Smooth muscle cell (in vitro differentiated cells): ENCODE data around the gene COP1. TPM values are rescaled to one million over a fixed set of nuclear protein-coding genes. Genes with fewer than 3 reads are reported as not detected.

ENCODE experiments used
- DNase-seq: peaks from one replicate; lab custom pipeline; 2025; ENCODE audit not compliant: unreplicated experiment; lab: John Stamatoyannopoulos, UW
- H2AFZ ChIP-seq: fragments of 200-600 bp; sonication (generic); 2 replicates; pipeline ENCODE4 v1.6.0; 2016; ENCODE audit warnings: antibody characterized with exemption, low read depth, mild to moderate bottlenecking
- H3F3A ChIP-seq: fragments of 200-600 bp; sonication (generic); 2 replicates; pipeline ENCODE4 v1.6.0; 2017; ENCODE audit warnings: antibody characterized with exemption, low read depth
- H3K27ac ChIP-seq: fragments of 200-600 bp; sonication (generic); 2 replicates; pipeline ENCODE4 v1.5.1; 2016; ENCODE audit warnings: low read depth, mild to moderate bottlenecking
- H3K27me3 ChIP-seq: fragments of 200-600 bp; sonication (generic); 2 replicates; pipeline ENCODE4 v1.6.1; 2016; ENCODE audit warnings: low read depth, mild to moderate bottlenecking
- H3K36me3 ChIP-seq: fragments of 200-600 bp; sonication (generic); 2 replicates; pipeline ENCODE4 v1.5.1; 2016; ENCODE audit warnings: low read depth
- H3K4me1 ChIP-seq: fragments of 200-600 bp; sonication (generic); 2 replicates; pipeline ENCODE4 v1.5.1; 2016; ENCODE audit warnings: low read depth
- H3K4me2 ChIP-seq: fragments of 200-600 bp; sonication (generic); 2 replicates; pipeline ENCODE4 v1.6.0; 2016; ENCODE audit warnings: mild to moderate bottlenecking
- H3K4me3 ChIP-seq: fragments of 200-600 bp; sonication (generic); 2 replicates; pipeline ENCODE4 v1.5.1; 2016; ENCODE audit warnings: mild to moderate bottlenecking
- H3K79me2 ChIP-seq: fragments of 200-600 bp; sonication (generic); 2 replicates; pipeline ENCODE4 v1.6.0; 2016; ENCODE audit warnings: low read depth, mild to moderate bottlenecking
- H3K9ac ChIP-seq: fragments of 200-600 bp; sonication (generic); 2 replicates; pipeline ENCODE4 v1.6.0; 2016; ENCODE audit warnings: low read depth
- H3K9me3 ChIP-seq: fragments of 200-600 bp; sonication (generic); replicated peaks from 2 replicates; pipeline ENCODE4 v1.5.1; 2016; ENCODE audit warnings: low read depth
- H4K20me1 ChIP-seq: fragments of 200-600 bp; sonication (generic); 2 replicates; pipeline ENCODE4 v1.6.0; 2016; ENCODE audit warnings: low read depth
- CTCF ChIP-seq: fragments of 200-600 bp; sonication (generic); IDR thresholded peaks from 2 replicates; pipeline ENCODE4 v1.5.1; 2017; ENCODE audit warnings: borderline replicate concordance, mild to moderate bottlenecking, antibody characterized with exemption; ENCODE audit not compliant: insufficient read depth, poor library complexity, severe bottlenecking
- WGBS: methylation state at CpG from one replicate; pipeline ENCODE4 v1.1.7; 2016; ENCODE audit warnings: low lambda C conversion rate; 5-methylcytosine and 5-hydroxymethylcytosine counted together
- polyA plus RNA-seq: library from polyadenylated mRNA; unstranded; fragments of >200 nt; fragmentation: Nextera tagmentation; extraction: Ambion mirVana; gene quantifications from 2 replicates; pipeline ENCODE4 v1.2.1, GENCODE V29; 2016
- total RNA-seq: library from RNA; depleted of rRNA; stranded (reverse); fragments of >200 nt; gene quantifications from 2 replicates; pipeline ENCODE4 v1.2.3, GENCODE V29; 2014

Gene COP1
- total and polyA plus RNA-seq, 2 experiments from 2014 or later = 44.8 to 68.2 TPM

- H3F3A ChIP-seq = no peaks in the 10 kb centered on the region
- no peak overlapping the region for H3K27ac ChIP-seq
- WGBS = 69% methylated on average over 1 of the region's 1 CpG
- H3K9ac ChIP-seq = no peak overlapping the region
- no peaks in the 10 kb centered on the region for H3K9me3 ChIP-seq
- no peaks in the 10 kb centered on the region for H3K4me1 ChIP-seq
- H4K20me1 ChIP-seq = no peaks in the 10 kb centered on the region
- H3K4me2 ChIP-seq = no peak overlapping the region
- no peaks in the 10 kb centered on the region for H3K79me2 ChIP-seq
- H3K27me3 ChIP-seq = no peaks in the 10 kb centered on the region
- H3K36me3 ChIP-seq = no peaks in the 10 kb centered on the region
- H3K4me3 ChIP-seq = no peak overlapping the region
- H2AFZ ChIP-seq = no peak overlapping the region
- TF ChIP-seq CTCF = no peak
- DNase-seq = no peak
Measured at GRCh38 chr1:176225479-176225875, 18.4 kb upstream of the COP1 start.

- no peaks in the 10 kb centered on the region for H3K79me2 ChIP-seq
- H3K27me3 ChIP-seq = no peaks in the 10 kb centered on the region
- H3K4me2 ChIP-seq = no peak overlapping the region
- no peak for DNase-seq
- H4K20me1 ChIP-seq = no peaks in the 10 kb centered on the region
- no peak overlapping the region for H2AFZ ChIP-seq
- no peaks in the 10 kb centered on the region for H3K4me1 ChIP-seq
- no peak for TF ChIP-seq CTCF
- no peaks in the 10 kb centered on the region for H3K36me3 ChIP-seq
- no peak overlapping the region for H3K4me3 ChIP-seq
- no peak overlapping the region for H3K9ac ChIP-seq
- no peaks in the 10 kb centered on the region for H3F3A ChIP-seq
- WGBS = 90% methylated on average over 1 of the region's 1 CpG
- H3K9me3 ChIP-seq = no peaks in the 10 kb centered on the region
- no peak overlapping the region for H3K27ac ChIP-seq
Measured at GRCh38 chr1:176222196-176222595, 15.1 kb upstream of the COP1 start.

GRCh38 chr1:176220100-176220689 is 13.1 kb upstream of the COP1 start:
- Histone ChIP-seq H3K36me3 (no peaks in the 10 kb centered on the region), H3F3A (no peaks in the 10 kb centered on the region), H3K4me2 (no peak overlapping the region), H3K4me3 (no peak overlapping the region), H3K4me1 (no peaks in the 10 kb centered on the region), H3K79me2 (no peaks in the 10 kb centered on the region), H2AFZ (no peak overlapping the region), H3K9ac (no peak overlapping the region), H4K20me1 (no peaks in the 10 kb centered on the region), H3K27ac (no peak overlapping the region), H3K27me3 (no peaks in the 10 kb centered on the region), H3K9me3 (no peaks in the 10 kb centered on the region)
- no peak for TF ChIP-seq CTCF
- WGBS = 73% methylated on average over 8 of the region's 8 CpGs
- no peak for DNase-seq

GRCh38 chr1:176217461-176218099 is 10.5 kb upstream of the COP1 start:
- Histone ChIP-seq H3K36me3 (no peaks in the 10 kb centered on the region), H3K9ac (no peak overlapping the region), H3K27ac (no peak overlapping the region), H3K4me2 (no peak overlapping the region), H2AFZ (no peak overlapping the region), H4K20me1 (no peaks in the 10 kb centered on the region), H3K9me3 (no peaks in the 10 kb centered on the region), H3K4me3 (no peak overlapping the region), H3K27me3 (no peaks in the 10 kb centered on the region), H3K4me1 (no peaks in the 10 kb centered on the region), H3F3A (no peaks in the 10 kb centered on the region), H3K79me2 (no peaks in the 10 kb centered on the region)
- DNase-seq = no peak
- no peak for TF ChIP-seq CTCF
